GM10248 (cell line): Measurements from ENCODE around the gene TTLL13.
A peak's percentile ranks its signal among the peaks of the same experiment; 100 is the strongest.

ENCODE experiments used
- CTCF ChIA-PET: fragments of 300-600 bp; sonication (Branson Sonifier 250); formaldehyde crosslinking; extraction: SDS; loops from one replicate; lab custom pipeline; 2021; ENCODE audit warnings: antibody characterized with exemption; lab: Yijun Ruan, JAX
- POLR2A ChIA-PET: fragments of 350-650 bp; sonication (Branson Sonifier 250); formaldehyde crosslinking; extraction: SDS; loops from one replicate; lab custom pipeline; 2020; ENCODE audit warnings: antibody characterized with exemption; lab: Yijun Ruan, JAX
- DNase-seq: peaks from one replicate; pipeline ENCODE4 v3.0.0; 2012; ENCODE audit errors: extremely low spot score
- TF ChIP-seq, protein P1 (sequence below): IDR thresholded peaks from 2 replicates; pipeline ENCODE4 v1.5.1; 2012; ENCODE audit warnings: mild to moderate bottlenecking, low read depth; ENCODE audit errors: extremely low read depth, missing control alignments, control extremely low read depth

TTLL13 gene

DNA sequence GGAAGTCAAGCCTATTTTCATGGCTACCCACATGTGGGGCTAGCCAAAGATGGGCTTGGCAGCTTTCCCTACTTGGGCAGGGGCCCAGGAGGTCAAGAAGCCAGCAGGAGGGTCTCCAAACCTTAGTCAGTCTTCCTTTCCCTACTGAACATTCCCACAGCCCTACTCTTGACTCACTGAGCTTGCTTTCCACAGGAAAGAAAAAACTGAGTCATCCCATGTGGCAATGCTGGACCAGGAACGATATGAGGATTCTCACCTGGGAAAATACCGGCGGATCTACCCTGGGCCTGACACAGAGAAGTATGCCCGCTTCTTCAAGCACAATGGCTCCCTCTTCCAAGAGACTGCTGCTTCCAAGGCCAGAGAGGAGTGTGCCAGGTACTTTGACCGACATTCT is 12.5 kb downstream of the TTLL13 start:
- DNase-seq = no peak
- TF ChIP-seq, protein P1, sequence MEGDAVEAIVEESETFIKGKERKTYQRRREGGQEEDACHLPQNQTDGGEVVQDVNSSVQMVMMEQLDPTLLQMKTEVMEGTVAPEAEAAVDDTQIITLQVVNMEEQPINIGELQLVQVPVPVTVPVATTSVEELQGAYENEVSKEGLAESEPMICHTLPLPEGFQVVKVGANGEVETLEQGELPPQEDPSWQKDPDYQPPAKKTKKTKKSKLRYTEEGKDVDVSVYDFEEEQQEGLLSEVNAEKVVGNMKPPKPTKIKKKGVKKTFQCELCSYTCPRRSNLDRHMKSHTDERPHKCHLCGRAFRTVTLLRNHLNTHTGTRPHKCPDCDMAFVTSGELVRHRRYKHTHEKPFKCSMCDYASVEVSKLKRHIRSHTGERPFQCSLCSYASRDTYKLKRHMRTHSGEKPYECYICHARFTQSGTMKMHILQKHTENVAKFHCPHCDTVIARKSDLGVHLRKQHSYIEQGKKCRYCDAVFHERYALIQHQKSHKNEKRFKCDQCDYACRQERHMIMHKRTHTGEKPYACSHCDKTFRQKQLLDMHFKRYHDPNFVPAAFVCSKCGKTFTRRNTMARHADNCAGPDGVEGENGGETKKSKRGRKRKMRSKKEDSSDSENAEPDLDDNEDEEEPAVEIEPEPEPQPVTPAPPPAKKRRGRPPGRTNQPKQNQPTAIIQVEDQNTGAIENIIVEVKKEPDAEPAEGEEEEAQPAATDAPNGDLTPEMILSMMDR = no peak
- ChIA-PET CTCF (interaction anchor here (1.0 to 1.9 kb wide), 4 partner anchors 8 to 31 kb away, joined by 3 to 6 read pairs (median 4); partner anchors contain the start of gene TTLL13), POLR2A (interaction anchor here (0.6 kb wide), 1 partner anchor 13 kb away, joined by 3 read pairs; no protein-coding TSS in a partner anchor)

DNA sequence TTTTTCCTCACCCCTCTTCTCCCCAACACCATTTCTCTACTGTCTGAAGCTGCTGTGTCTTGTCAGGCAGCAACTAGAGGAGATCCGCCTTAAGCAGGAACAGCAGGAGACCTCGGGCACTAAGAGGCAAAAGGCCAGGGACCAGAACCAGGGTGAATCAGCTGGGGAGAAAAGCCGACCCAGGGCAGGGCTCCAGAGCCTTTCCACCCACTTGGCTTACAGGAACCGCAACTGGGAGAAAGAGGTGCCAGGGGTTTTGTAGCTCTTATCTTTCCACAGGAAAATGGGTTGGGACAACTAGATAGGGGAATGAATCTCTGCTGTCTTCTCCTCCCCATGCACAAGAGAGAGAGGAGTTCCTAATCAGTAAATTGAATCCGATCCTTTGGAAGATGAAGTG is 13.1 kb downstream of the TTLL13 start:
- ChIA-PET POLR2A (interaction anchor here (0.9 kb wide), 1 partner anchor 29 kb away, joined by 3 read pairs; the partner anchor contains the start of gene CIB1), CTCF (interaction anchor here (0.9 to 1.9 kb wide), 5 partner anchors 11 to 220 kb away, joined by 3 to 6 read pairs (median 3); partner anchors contain the start of gene TTLL13)
- DNase-seq = no peak
- TF ChIP-seq, protein P1 = no peak

DNA sequence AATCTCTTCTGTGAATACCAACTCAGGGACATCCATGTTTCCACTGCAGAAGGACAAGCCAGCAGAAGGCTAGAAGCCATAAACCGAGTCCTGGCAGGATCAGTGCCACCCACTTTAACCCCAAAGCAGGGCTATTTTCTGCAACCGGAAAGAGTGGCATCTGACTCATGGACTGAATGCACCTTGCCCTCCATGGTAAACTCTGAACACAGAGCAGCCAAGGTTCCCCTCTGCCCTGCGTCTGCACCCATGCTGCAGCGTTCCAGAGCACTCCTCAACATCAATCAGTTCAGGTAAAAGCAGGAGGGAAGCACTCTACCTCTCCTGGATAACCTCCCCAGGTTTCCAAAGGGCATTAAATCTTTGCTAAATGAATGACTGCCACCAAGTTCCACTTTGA is 15.3 kb downstream of the TTLL13 start:
- POLR2A ChIA-PET = no interaction called here
- no peak for DNase-seq
- CTCF ChIA-PET = no interaction called here
- TF ChIP-seq, protein P1 = no peak

DNA sequence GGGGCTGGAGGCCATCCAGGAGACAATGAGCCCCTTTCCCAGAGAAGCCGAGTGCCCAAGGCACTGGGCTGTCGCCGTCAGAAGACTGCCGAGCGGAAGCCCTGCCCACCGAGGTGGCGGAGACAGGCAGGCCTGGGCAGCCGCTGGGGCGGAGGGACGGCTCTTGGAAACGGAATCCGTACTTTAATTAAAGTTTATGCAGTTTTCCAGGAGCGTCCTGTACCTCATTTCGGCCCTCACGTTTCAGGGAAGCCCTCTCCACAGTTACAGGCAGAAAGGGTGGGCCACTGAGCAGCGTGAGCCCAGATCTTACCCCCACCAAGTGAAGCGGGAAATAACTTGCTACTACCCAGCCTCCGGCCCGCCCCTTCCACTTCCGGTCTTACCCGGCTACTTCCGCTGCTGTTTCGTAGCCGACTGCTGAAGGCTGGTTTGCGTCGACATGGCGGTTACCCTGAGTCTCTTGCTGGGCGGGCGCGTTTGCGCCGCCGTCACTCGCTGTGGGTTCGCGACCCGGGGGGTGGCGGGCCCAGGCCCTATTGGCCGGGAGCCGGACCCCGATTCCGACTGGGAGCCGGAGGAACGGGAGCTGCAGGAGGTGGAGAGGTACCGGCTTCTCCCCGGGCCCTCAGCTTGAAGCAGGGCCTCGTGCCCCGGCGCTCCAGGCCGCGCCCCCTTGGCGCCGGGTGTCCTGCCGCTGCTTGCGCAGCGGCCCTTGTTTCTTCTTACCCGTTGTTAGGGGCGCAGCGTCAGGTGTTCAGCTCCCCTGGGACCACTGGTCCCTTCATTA is 16.1 kb downstream of the TTLL13 start, which contains the start of gene NGRN:
TSS of gene NGRN (plus strand) at position 402 of the 790 bp plus-strand sequence. CDS start at position 443, 41 bp downstream.
- POLR2A ChIA-PET = no interaction called here

DNA sequence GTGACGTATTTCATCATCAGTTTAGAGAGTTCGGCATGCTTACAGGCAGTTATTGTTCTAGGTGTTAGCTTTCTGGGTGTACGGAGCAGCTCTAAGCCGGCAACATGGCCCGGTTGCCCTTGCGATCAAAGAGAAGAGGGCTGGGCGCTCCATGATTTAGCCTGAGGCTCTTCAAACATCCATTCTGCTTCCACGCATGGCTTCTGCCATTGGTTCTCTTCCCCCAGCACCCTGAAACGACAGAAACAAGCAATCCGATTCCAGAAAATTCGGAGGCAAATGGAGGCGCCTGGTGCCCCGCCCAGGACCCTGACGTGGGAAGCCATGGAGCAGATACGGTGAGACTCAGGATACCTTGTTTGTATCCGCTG is 16.7 kb downstream of the TTLL13 start:
- ChIA-PET CTCF (interaction anchor here (1.3 to 2.1 kb wide), 2 partner anchors 25 to 27 kb away, joined by 3 to 7 read pairs; no protein-coding TSS in a partner anchor), POLR2A (no interaction called here)
- no peak for DNase-seq
- TF ChIP-seq, protein P1 = no peak

More for the DNA sequence above, 16.1 kb downstream of the TTLL13 start, which contains the start of gene NGRN:
- TF ChIP-seq, protein P1 = no peak
- peak; percentile 91 for DNase-seq
- CTCF ChIA-PET = interaction anchor here (1.3 to 2.1 kb wide), 2 partner anchors 26 to 28 kb away, joined by 3 to 7 read pairs; no protein-coding TSS in a partner anchor

DNA sequence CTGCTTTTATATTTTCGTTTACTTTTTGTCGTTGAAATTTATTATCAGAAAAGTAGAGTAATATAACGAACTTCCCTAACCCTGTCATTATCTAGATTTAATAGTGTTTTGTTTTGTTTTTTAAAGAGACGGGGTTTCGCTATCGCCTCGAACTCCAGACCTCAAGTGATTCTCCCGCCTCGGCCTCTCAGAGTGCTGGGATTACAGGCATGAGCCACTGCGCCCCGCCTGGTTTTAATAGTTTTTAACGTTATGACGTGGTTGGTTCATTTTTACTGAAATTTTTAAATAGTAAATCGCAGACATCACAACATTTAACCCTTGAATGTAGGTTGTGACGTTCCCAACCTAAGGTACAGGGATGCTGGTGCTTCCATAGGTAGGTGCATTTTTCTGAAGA is 17.1 kb downstream of the TTLL13 start:
- POLR2A ChIA-PET = no interaction called here
- CTCF ChIA-PET = interaction anchor here (1.3 to 2.1 kb wide), 2 partner anchors 25 to 27 kb away, joined by 3 to 7 read pairs; no protein-coding TSS in a partner anchor
- TF ChIP-seq, protein P1 = no peak
- DNase-seq = no peak
